RWPE2 (cell line): ENCODE data around the gene TMEM221.
A peak's percentile ranks its signal among the peaks of the same experiment; 100 is the strongest.

Experiments used
- ATAC-seq: fragments of 200-7000 bp; cut with Tn5 transposase; 3 replicates; pipeline ENCODE4 v1.9.1; 2021; ENCODE audit warnings: low read depth
- DNase-seq: peaks from one replicate; pipeline ENCODE4 v3.0.0-alpha.2; 2020; ENCODE audit warnings: low spot score
- H3K27ac ChIP-seq: fragments of 450-650 bp; 2 replicates; pipeline ENCODE4 v1.5.1; 2017; ENCODE audit warnings: mild to moderate bottlenecking; ENCODE audit not compliant: poor library complexity, severe bottlenecking
- H3K27me3 ChIP-seq: fragments of 250-450 bp; sonication (Bioruptor Pico); 2 replicates; pipeline ENCODE4 v1.5.1; 2021; ENCODE audit warnings: mild to moderate bottlenecking, moderate library complexity; ENCODE audit not compliant: insufficient read depth, poor library complexity, severe bottlenecking
- H3K36me3 ChIP-seq: fragments of 250-450 bp; sonication (Bioruptor Pico); 2 replicates; pipeline ENCODE4 v1.5.1; 2020; ENCODE audit warnings: low read depth, mild to moderate bottlenecking, moderate library complexity
- H3K4me1 ChIP-seq: fragments of 250-450 bp; sonication (Bioruptor Pico); 2 replicates; pipeline ENCODE4 v1.5.1; 2021; ENCODE audit warnings: mild to moderate bottlenecking, moderate library complexity; ENCODE audit not compliant: insufficient read depth, poor library complexity, severe bottlenecking
- H3K4me3 ChIP-seq: fragments of 250-450 bp; sonication (Bioruptor Pico); 2 replicates; pipeline ENCODE4 v1.5.1; 2021; ENCODE audit warnings: mild to moderate bottlenecking, moderate library complexity; ENCODE audit not compliant: severe bottlenecking
- H3K9me3 ChIP-seq: fragments of 250-450 bp; sonication (Bioruptor Pico); 2 replicates; pipeline ENCODE4 v1.5.1; 2021; ENCODE audit warnings: mild to moderate bottlenecking, moderate library complexity; ENCODE audit not compliant: severe bottlenecking
- TF ChIP-seq, protein P1 (sequence below): fragments of 450-650 bp; IDR thresholded peaks from one replicate; pipeline ENCODE4 v1.5.1; 2017; ENCODE audit warnings: mild to moderate bottlenecking, moderate library complexity; ENCODE audit not compliant: poor library complexity, severe bottlenecking

TMEM221 gene

DNA sequence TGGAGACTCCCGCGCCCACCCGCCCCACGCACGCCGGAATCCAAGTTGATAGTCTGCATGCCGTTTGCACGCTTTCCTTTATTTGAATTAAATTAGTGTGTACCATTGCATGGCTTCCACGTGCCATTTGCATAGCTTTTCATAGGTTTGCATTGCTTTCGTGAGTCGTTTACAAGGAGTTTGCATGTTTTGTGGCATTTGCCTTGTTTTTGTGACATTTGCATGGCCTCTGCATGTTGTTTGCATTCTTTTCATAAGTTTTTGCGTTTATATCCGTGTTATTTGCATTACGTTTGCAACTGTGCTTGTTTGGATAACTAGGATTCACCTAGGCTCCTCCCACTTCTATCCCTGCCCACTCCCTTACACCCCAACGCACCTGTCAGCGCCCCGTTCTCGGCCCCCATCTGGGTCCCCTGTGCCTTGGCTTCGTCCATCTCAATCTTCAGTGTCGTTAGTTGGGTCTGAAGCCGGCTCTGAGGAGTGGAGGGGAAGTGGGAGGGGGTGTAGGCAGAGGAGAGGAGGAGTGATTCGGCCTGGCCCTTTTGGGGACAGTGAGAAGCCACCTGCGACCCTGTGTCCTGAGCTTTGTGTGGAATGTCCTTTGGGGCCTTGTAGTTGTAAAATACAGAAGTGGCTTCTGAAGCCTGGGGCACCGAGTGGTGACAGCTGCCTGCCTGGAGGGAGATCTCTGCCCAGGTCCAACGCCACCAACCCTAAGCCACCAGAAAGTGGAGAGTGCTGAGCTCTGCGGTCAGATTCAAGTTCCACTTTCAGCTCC, 56.9 kb downstream of the TMEM221 start:
- no peaks in the 10 kb centered on the region for H3K4me1 ChIP-seq
- TF ChIP-seq, protein P1, sequence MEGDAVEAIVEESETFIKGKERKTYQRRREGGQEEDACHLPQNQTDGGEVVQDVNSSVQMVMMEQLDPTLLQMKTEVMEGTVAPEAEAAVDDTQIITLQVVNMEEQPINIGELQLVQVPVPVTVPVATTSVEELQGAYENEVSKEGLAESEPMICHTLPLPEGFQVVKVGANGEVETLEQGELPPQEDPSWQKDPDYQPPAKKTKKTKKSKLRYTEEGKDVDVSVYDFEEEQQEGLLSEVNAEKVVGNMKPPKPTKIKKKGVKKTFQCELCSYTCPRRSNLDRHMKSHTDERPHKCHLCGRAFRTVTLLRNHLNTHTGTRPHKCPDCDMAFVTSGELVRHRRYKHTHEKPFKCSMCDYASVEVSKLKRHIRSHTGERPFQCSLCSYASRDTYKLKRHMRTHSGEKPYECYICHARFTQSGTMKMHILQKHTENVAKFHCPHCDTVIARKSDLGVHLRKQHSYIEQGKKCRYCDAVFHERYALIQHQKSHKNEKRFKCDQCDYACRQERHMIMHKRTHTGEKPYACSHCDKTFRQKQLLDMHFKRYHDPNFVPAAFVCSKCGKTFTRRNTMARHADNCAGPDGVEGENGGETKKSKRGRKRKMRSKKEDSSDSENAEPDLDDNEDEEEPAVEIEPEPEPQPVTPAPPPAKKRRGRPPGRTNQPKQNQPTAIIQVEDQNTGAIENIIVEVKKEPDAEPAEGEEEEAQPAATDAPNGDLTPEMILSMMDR = peak; percentile 70

DNA sequence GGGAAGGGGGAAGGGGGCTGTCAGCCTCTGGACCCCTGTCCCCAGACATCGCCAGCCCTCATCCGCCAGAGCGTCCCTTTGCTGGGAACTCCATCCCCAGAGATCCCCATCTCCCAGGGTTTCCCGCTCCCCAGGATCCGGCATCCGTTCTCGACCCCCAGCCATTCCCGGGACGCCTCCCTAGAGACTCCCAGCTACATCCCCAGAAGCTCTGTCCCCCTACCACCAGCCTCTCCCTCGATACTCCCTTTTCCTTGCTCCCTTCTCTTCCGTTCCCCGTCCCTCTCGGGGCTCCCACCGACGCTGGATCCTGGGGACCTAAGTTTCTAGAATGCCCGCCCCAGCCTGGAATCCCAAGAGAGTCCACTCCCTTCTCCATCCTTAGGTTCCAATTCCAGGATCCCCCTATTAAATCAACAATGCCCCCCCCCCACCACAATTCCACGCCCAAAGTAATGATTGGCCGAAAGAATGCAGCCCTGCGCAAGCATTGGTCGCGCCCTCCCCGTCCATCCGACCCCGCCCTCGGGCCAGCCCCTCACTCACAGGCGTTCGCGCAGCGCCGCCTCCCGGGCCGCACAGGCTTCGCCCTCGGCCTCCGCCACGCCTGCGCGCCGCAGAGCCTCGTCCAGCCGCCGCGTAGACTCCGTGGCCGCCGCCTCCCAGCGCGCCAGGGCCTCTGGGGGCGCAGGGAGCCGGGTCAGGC, 57.6 kb downstream of the TMEM221 start:
- DNase-seq (peak; percentile 94), ATAC-seq (peak; percentile 97)
- Histone ChIP-seq H3K4me1 (no peaks in the 10 kb centered on the region), H3K27ac (no peak overlapping the region), H3K36me3 (no peaks in the 10 kb centered on the region), H3K4me3 (peak overlapping the region; percentile 29), H3K27me3 (no peaks in the 10 kb centered on the region), H3K9me3 (no peaks in the 10 kb centered on the region)
- TF ChIP-seq, protein P1 = peak; percentile 91

More for the DNA sequence above, 56.9 kb downstream of the TMEM221 start:
- H3K27me3 ChIP-seq = no peaks in the 10 kb centered on the region
- no peaks in the 10 kb centered on the region for H3K9me3 ChIP-seq
- no peak for ATAC-seq
- no peak for DNase-seq
- H3K27ac ChIP-seq = no peak overlapping the region
- H3K4me3 ChIP-seq = peak overlapping the region; percentile 29
- no peaks in the 10 kb centered on the region for H3K36me3 ChIP-seq

DNA sequence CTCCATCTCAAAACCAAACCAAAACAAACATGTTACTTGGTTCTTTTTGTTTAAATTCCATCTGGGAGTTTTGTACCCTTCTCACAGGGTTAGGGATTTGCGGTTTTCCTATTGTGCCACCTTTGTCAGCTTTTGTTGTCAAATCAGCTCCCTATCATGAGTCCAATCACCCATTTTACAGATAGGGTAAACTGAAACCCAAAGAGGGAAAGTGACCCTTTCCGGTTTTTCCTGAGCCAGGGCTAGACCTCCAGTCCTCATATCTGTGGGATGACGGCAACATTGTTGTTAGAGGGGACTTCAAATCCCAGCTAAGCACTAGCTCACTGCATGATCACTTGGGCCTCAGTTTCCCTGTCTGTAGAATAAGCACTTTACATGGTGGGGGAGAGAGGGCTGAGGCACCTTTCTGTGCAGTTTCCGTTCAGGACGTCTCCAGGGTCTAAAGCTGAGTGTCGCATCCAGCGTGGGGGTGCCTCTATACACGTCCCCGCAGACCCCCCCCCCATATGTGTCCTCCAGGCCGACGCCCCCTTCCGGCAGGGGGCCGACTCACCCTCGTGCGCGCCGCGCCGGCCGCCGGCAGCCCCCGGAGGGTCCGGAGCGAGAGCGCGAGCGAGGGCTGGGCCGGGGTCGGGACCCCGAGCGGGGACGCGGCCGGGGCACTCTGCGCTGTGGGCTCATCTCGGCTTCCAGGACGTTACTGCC, 58.4 kb downstream of the TMEM221 start:
- H3K27me3 ChIP-seq = no peaks in the 10 kb centered on the region
- TF ChIP-seq, protein P1 = no peak
- no peaks in the 10 kb centered on the region for H3K9me3 ChIP-seq
- no peak overlapping the region for H3K27ac ChIP-seq
- ATAC-seq (no peak), DNase-seq (no peak)
- no peaks in the 10 kb centered on the region for H3K36me3 ChIP-seq
- H3K4me3 ChIP-seq = peak overlapping the region; percentile 29
- H3K4me1 ChIP-seq = no peaks in the 10 kb centered on the region

GRCh38 chr19:17389288-17389687, 59.2 kb downstream of the TMEM221 start:
- no peak overlapping the region for H3K27ac ChIP-seq
- H3K36me3 ChIP-seq = no peaks in the 10 kb centered on the region
- DNase-seq = no peak
- ATAC-seq = no peak
- no peaks in the 10 kb centered on the region for H3K4me1 ChIP-seq
- no peak overlapping the region for H3K4me3 ChIP-seq
- TF ChIP-seq, protein P1 = no peak
- H3K9me3 ChIP-seq = no peaks in the 10 kb centered on the region
- H3K27me3 ChIP-seq = no peaks in the 10 kb centered on the region
